ENCODE measurements around the gene ITGA11.

DNA sequence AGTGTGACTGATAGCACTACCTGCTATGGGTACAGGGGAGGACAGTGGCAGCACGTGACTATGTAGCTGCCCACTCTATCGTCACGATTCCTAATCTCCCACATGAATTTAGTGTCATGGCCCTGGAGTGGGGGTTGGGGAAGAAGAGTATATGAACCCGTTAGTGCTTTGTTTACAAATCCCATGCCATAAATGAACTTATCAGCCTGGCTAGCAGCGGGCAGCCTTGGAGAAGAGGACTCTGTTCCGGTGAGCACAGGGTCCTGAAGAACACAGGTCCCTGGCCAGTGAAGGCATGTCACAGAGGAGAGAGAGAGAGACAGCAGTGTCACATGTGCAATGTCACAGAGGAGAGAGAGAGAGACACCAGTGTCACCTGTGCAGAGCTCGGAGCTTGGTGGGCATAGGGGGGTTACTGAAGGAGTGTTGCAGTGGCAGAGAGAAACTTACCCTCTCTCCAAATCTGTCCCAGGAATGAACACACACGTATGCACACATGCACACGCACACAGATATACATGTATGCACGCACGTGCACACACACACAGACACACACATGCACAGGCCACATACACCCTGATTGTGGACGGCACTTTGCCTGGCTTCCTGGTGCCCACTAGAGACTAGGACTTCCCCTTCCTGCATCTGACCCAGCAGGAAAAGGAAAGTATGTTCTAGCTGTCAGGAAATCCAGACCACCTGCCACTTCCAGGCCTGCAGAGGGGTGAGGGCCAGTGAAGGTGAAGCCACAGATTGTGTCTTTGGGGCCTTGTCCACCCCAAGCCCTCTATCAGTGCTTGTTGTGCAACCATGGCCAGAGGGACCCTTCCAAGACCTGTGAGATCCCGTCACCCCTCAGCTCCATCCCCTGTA is 26.3 kb downstream of the ITGA11 start:
- TF ChIP-seq, protein P1, sequence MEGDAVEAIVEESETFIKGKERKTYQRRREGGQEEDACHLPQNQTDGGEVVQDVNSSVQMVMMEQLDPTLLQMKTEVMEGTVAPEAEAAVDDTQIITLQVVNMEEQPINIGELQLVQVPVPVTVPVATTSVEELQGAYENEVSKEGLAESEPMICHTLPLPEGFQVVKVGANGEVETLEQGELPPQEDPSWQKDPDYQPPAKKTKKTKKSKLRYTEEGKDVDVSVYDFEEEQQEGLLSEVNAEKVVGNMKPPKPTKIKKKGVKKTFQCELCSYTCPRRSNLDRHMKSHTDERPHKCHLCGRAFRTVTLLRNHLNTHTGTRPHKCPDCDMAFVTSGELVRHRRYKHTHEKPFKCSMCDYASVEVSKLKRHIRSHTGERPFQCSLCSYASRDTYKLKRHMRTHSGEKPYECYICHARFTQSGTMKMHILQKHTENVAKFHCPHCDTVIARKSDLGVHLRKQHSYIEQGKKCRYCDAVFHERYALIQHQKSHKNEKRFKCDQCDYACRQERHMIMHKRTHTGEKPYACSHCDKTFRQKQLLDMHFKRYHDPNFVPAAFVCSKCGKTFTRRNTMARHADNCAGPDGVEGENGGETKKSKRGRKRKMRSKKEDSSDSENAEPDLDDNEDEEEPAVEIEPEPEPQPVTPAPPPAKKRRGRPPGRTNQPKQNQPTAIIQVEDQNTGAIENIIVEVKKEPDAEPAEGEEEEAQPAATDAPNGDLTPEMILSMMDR (IDR thresholded peaks at IDR 0.05; ENCODE audit: low read length), result no peak
- TF ChIP-seq EZH2 (IDR thresholded peaks at IDR 0.05; ENCODE audit: borderline replicate concordance, low read length), result no peak

Data from OCI-LY1 (cell line).